ENCODE results near the gene POLN.

DNA sequence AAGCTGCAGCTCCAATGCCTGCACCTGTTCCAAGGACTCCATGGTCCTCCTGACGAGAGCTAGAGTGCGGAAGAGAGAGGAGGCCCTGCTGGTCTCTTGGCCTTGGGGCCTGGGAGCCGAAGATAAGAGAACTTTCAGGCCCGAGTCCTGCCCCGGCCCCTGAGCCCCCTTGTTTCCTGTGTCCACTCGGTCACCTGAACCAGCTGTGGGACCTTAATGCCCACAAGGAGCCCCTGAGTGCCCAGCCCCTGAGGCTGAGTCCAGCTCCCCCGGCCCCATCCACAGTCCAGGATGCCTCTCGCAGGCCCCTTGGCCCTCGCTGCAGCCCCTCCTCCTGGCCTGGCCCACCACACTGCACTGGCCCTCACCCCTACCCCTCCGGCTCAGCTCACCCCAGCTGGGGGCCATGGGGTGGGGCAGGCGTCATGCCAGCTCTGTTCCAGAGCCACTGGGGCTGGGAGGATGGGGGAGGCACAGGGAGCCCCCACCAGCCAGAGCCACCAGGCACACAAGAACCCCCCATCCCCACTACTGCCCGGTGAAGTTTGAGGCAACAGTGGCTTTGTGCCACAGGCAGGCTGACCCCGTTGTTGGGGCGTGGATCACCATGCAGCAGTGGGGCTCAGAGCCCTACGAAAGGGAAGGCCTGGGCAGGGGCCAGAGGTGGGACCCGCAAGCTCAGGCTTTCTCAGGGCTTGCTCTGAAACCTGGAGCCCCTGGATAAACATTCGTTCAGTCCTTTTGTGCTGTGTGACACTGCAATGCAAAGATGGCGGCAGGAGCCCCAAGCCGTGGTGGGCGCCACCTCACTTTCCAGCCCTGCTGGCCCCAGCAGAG is 168.7 kb downstream of the POLN start:
- TF ChIP-seq, protein P1, sequence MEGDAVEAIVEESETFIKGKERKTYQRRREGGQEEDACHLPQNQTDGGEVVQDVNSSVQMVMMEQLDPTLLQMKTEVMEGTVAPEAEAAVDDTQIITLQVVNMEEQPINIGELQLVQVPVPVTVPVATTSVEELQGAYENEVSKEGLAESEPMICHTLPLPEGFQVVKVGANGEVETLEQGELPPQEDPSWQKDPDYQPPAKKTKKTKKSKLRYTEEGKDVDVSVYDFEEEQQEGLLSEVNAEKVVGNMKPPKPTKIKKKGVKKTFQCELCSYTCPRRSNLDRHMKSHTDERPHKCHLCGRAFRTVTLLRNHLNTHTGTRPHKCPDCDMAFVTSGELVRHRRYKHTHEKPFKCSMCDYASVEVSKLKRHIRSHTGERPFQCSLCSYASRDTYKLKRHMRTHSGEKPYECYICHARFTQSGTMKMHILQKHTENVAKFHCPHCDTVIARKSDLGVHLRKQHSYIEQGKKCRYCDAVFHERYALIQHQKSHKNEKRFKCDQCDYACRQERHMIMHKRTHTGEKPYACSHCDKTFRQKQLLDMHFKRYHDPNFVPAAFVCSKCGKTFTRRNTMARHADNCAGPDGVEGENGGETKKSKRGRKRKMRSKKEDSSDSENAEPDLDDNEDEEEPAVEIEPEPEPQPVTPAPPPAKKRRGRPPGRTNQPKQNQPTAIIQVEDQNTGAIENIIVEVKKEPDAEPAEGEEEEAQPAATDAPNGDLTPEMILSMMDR (conservative IDR thresholded peaks at IDR 0.05 in 1 of 2, IDR thresholded peaks at IDR 0.05 in 1 of 2; ENCODE audit: extremely low read depth in 1 of 2, insufficient read depth in 1 of 2, low read depth in 1 of 2, low read length in 2 of 2) = no peak
- TF ChIP-seq EZH2 (IDR thresholded peaks at IDR 0.05; ENCODE audit: borderline replicate concordance, low read length) = no peak
